HEK293 (cell line): ENCODE data around the gene ZNF236.

Experiments used
- CTCF ChIA-PET: fragments of 350-600 bp; formaldehyde crosslinking; extraction: SDS; loops from one replicate; lab custom pipeline; 2021; ENCODE audit warnings: antibody characterized with exemption; lab: Yijun Ruan, JAX
- POLR2A ChIA-PET: fragments of 300-600 bp; formaldehyde crosslinking; extraction: SDS; loops from one replicate; lab custom pipeline; 2020; ENCODE audit warnings: antibody characterized with exemption, inconsistent platforms; lab: Yijun Ruan, JAX
- H3K27ac ChIP-seq: fragments of 200-500 bp; sonication (Bioruptor generic); 2 replicates; pipeline ENCODE4 v1.5.1; 2014; ENCODE audit warnings: low read depth, low read length, control low read depth, inconsistent platforms; ENCODE audit errors: extremely low read depth
- H3K36me3 ChIP-seq, 2 experiments: fragments of 200-500 bp in 1 of 2; sonication (Bioruptor generic) in 1 of 2; 1 replicate in 1 of 2; 2 replicates in 1 of 2; pipeline ENCODE4 v1.5.1; 2014 to 2017; ENCODE audit warnings: inconsistent platforms in 2 of 2, low read length in 2 of 2; ENCODE audit not compliant: control insufficient read depth in 2 of 2, insufficient read depth in 1 of 2
- H3K4me1 ChIP-seq: fragments of 200-500 bp; sonication (Bioruptor generic); 2 replicates; pipeline ENCODE4 v1.5.1; 2014; ENCODE audit warnings: mild to moderate bottlenecking, low read length, inconsistent platforms; ENCODE audit not compliant: control insufficient read depth, insufficient read depth
- H3K4me3 ChIP-seq: 2 replicates; pipeline ENCODE4 v1.5.1; 2011; ENCODE audit warnings: low read depth, mild to moderate bottlenecking, control low read depth, low read length, moderate library complexity
- H3K9me3 ChIP-seq: fragments of 200-500 bp; sonication (Bioruptor generic); 2 replicates; pipeline ENCODE4 v1.5.1; 2014; ENCODE audit warnings: low read depth, low read length, inconsistent platforms; ENCODE audit not compliant: control insufficient read depth, insufficient read depth
- BCL11B ChIP-seq: fragments of 450-650 bp; formaldehyde crosslinking; IDR thresholded peaks from 2 replicates; pipeline ENCODE4 v1.5.1; 2016; ENCODE audit warnings: low read depth, missing biosample characterization, missing genetic modification characterization
- GLIS2 ChIP-seq: fragments of 450-650 bp; formaldehyde crosslinking; IDR thresholded peaks from 2 replicates; pipeline ENCODE4 v1.5.1; 2016; ENCODE audit warnings: missing biosample characterization, missing genetic modification characterization
- KLF10 ChIP-seq: fragments of 450-650 bp; IDR thresholded peaks from 2 replicates; pipeline ENCODE4 v1.5.1; 2018; ENCODE audit warnings: missing biosample characterization, mild to moderate bottlenecking, missing genetic modification characterization
- KLF8 ChIP-seq: fragments of 450-650 bp; formaldehyde crosslinking; IDR thresholded peaks from 2 replicates; pipeline ENCODE4 v1.5.1; 2016; ENCODE audit warnings: missing biosample characterization, missing genetic modification characterization
- RBAK ChIP-seq: fragments of 450-650 bp; formaldehyde crosslinking; IDR thresholded peaks from 2 replicates; pipeline ENCODE4 v1.5.1; 2016; ENCODE audit warnings: missing biosample characterization, missing genetic modification characterization
- ZBTB8A ChIP-seq: fragments of 450-650 bp; formaldehyde crosslinking; IDR thresholded peaks from 2 replicates; pipeline ENCODE4 v1.5.1; 2016; ENCODE audit warnings: missing biosample characterization, missing genetic modification characterization
- ZNF10 ChIP-seq: fragments of 450-650 bp; formaldehyde crosslinking; IDR thresholded peaks from 2 replicates; pipeline ENCODE4 v1.5.1; 2017; ENCODE audit warnings: missing biosample characterization, missing genetic modification characterization
- ZNF19 ChIP-seq: fragments of 450-650 bp; formaldehyde crosslinking; IDR thresholded peaks from 2 replicates; pipeline ENCODE4; 2016; ENCODE audit warnings: missing biosample characterization, missing genetic modification characterization, low read depth
- ZNF223 ChIP-seq: fragments of 450-650 bp; formaldehyde crosslinking; IDR thresholded peaks from 2 replicates; pipeline ENCODE4 v1.5.1; 2016; ENCODE audit warnings: missing biosample characterization, missing genetic modification characterization
- ZNF404 ChIP-seq: fragments of 450-650 bp; formaldehyde crosslinking; IDR thresholded peaks from 2 replicates; pipeline ENCODE4 v1.5.1; 2017; ENCODE audit warnings: missing biosample characterization, missing genetic modification characterization
- ZNF501 ChIP-seq: fragments of 450-650 bp; formaldehyde crosslinking; IDR thresholded peaks from 2 replicates; pipeline ENCODE4 v1.5.1; 2016; ENCODE audit warnings: missing biosample characterization, missing genetic modification characterization
- ZNF521 ChIP-seq: fragments of 450-650 bp; formaldehyde crosslinking; IDR thresholded peaks from 2 replicates; pipeline ENCODE4 v1.5.1; 2017; ENCODE audit warnings: missing biosample characterization, mild to moderate bottlenecking, missing genetic modification characterization
- ZNF544 ChIP-seq: fragments of 450-650 bp; formaldehyde crosslinking; IDR thresholded peaks from 2 replicates; pipeline ENCODE4 v1.5.0; 2017; ENCODE audit warnings: missing biosample characterization, missing genetic modification characterization
- ZNF561 ChIP-seq: fragments of 450-650 bp; IDR thresholded peaks from 2 replicates; pipeline ENCODE4 v1.5.1; 2018; ENCODE audit warnings: missing biosample characterization, missing genetic modification characterization, borderline replicate concordance
- ZNF785 ChIP-seq: fragments of 450-650 bp; formaldehyde crosslinking; IDR thresholded peaks from 2 replicates; pipeline ENCODE4 v1.5.1; 2016; ENCODE audit warnings: missing biosample characterization, missing genetic modification characterization
- ZNF837 ChIP-seq: fragments of 450-650 bp; formaldehyde crosslinking; IDR thresholded peaks from 2 replicates; pipeline ENCODE4 v1.5.1; 2016; ENCODE audit warnings: missing biosample characterization, missing genetic modification characterization
- ZSCAN23 ChIP-seq: fragments of 450-650 bp; formaldehyde crosslinking; IDR thresholded peaks from 2 replicates; pipeline ENCODE4 v1.5.1; 2016; ENCODE audit warnings: missing biosample characterization, missing genetic modification characterization
- TF ChIP-seq, protein P1 (sequence below): fragments of 450-650 bp; formaldehyde crosslinking; IDR thresholded peaks from 2 replicates; pipeline ENCODE4 v1.5.1; 2016; ENCODE audit warnings: missing biosample characterization, missing genetic modification characterization
- TF ChIP-seq, protein P2 (sequence below): fragments of 450-650 bp; formaldehyde crosslinking; IDR thresholded peaks from 2 replicates; pipeline ENCODE4 v1.5.1; 2016; ENCODE audit warnings: missing biosample characterization, missing genetic modification characterization, low read depth
- TF ChIP-seq, protein P3 (sequence below): fragments of 450-650 bp; formaldehyde crosslinking; IDR thresholded peaks from 2 replicates; pipeline ENCODE4 v1.5.1; 2016; ENCODE audit warnings: missing biosample characterization, missing genetic modification characterization
- TF ChIP-seq, protein P4 (sequence below): fragments of 450-650 bp; formaldehyde crosslinking; IDR thresholded peaks from 2 replicates; pipeline ENCODE4 v1.5.1; 2016; ENCODE audit warnings: missing biosample characterization, missing genetic modification characterization
- TF ChIP-seq, protein P5 (sequence below): IDR thresholded peaks from 2 replicates; pipeline ENCODE4 v1.6.1; 2011; ENCODE audit warnings: mild to moderate bottlenecking, low read depth, low read length, borderline replicate concordance

ZNF236 gene

DNA sequence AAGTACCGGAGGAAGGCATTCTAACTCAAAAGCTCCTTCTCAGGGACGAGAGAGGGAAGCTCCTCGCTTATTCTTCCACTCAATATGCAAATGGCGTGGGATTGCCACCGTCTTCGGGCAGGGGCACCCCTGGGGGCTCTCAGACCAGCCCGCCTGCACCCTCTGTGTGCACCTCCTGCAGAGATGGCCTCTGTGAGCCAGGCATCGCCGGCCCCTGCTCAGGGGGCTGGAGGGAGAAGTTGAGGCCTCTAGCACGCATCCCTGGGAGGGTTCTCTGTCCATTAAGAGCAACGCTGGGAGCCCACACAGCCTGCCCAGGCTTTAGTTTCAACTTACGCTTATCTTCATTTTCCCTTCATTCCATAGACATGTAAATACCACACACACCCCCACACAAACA is 184.9 kb downstream of the ZNF236 start (continued):
- TF ChIP-seq ZNF544 (tag by site-specific recombination) (no peak), ZBTB8A (no peak)
- TF ChIP-seq, protein P1, sequence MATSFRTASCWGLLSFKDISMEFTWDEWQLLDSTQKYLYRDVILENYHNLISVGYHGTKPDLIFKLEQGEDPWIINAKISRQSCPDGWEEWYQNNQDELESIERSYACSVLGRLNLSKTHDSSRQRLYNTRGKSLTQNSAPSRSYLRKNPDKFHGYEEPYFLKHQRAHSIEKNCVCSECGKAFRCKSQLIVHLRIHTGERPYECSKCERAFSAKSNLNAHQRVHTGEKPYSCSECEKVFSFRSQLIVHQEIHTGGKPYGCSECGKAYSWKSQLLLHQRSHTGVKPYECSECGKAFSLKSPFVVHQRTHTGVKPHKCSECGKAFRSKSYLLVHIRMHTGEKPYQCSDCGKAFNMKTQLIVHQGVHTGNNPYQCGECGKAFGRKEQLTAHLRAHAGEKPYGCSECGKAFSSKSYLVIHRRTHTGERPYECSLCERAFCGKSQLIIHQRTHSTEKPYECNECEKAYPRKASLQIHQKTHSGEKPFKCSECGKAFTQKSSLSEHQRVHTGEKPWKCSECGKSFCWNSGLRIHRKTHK (tag by site-specific recombination): no peak

DNA sequence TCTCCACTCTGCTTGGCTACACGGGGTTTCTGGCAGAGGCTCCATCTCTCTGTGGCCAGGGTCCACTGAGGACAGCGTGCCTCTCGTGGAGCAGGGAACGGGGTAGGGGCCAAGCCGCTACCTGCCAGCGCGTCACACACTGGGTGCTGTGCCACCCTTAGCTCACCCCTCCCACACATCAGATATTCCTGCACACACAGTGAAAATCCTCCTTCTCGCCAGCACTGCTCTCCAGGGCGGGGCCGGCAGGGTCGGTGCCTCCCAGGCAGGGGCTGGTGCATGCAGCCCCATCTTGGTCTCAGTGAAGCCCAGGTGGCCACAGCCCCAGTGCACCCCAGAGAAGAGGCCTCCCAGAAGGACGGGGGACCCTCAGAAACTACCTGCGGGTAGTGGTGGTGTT is 185.6 kb downstream of the ZNF236 start:
- Histone ChIP-seq H3K36me3 (no peaks in the 10 kb centered on the region), H3K4me3 (no peak overlapping the region), H3K27ac (no peak overlapping the region), H3K4me1 (no peaks in the 10 kb centered on the region), H3K9me3 (no peaks in the 10 kb centered on the region)
- ChIA-PET POLR2A (no interaction called here), CTCF (interaction anchor here (1.0 kb wide), 1 partner anchor 47 kb away, joined by 3 read pairs; no protein-coding TSS in a partner anchor)
- TF ChIP-seq ZNF19 (tag by site-specific recombination): no peak
- TF ChIP-seq RBAK: no peak
- TF ChIP-seq, protein P2, sequence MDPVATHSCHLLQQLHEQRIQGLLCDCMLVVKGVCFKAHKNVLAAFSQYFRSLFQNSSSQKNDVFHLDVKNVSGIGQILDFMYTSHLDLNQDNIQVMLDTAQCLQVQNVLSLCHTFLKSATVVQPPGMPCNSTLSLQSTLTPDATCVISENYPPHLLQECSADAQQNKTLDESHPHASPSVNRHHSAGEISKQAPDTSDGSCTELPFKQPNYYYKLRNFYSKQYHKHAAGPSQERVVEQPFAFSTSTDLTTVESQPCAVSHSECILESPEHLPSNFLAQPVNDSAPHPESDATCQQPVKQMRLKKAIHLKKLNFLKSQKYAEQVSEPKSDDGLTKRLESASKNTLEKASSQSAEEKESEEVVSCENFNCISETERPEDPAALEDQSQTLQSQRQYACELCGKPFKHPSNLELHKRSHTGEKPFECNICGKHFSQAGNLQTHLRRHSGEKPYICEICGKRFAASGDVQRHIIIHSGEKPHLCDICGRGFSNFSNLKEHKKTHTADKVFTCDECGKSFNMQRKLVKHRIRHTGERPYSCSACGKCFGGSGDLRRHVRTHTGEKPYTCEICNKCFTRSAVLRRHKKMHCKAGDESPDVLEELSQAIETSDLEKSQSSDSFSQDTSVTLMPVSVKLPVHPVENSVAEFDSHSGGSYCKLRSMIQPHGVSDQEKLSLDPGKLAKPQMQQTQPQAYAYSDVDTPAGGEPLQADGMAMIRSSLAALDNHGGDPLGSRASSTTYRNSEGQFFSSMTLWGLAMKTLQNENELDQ (tag by site-specific recombination): no peak
- no peak for TF ChIP-seq ZNF501 (tag by site-specific recombination)
- no peak for TF ChIP-seq ZNF521 (tag by site-specific recombination)
- no peak for TF ChIP-seq KLF8 (tag by site-specific recombination)

DNA sequence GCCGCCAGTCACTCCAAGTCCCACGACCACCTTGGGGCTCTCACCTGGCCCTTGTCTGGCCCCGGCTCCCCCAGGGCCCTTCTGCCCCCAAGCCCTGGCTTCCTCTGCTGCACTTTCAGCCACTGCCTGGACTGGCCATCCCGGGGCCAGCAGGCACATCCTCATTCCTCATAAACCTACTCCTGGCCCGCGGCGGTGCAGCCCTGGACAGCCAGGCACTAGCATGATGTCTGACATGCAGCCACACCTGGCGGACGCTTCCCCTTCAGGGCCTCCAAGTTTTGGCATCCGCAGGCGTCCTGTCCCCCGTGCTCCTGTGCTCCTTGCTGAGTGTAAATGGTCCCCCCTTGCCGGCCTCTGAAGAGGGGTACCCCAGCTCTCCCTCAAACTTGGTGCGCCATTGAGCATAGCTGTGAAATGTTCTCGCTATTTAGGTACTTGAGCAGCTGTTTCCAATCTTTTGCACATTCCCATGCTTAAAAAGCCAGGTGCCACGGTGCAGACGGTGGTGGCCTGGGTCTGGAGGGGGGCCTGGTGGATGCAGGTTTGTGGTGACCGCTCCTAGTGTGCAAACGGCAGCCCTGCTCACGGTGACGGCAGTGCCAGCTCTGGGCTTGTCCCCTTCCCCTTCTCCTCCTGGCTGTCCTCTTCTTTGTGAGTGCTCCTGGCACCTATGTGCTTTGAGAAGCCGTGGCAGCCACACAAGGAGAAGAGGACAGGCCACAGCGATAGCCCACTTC is 186.4 kb downstream of the ZNF236 start:
- Histone ChIP-seq H3K4me1 (no peaks in the 10 kb centered on the region), H3K36me3 (no peaks in the 10 kb centered on the region), H3K4me3 (no peak overlapping the region), H3K27ac (no peak overlapping the region), H3K9me3 (no peaks in the 10 kb centered on the region)
- ChIA-PET CTCF (interaction anchor here (0.6 to 1.2 kb wide), 3 partner anchors 8 to 176 kb away, joined by 3 to 6 read pairs (median 3); no protein-coding TSS in a partner anchor), POLR2A (no interaction called here)
- TF ChIP-seq ZNF10 (no peak), ZNF404 (no peak), ZNF785 (tag by site-specific recombination) (no peak), ZSCAN23 (no peak), BCL11B (tag by site-specific recombination) (no peak), ZNF223 (tag by site-specific recombination) (no peak), GLIS2 (no peak), ZNF837 (tag by site-specific recombination) (no peak), KLF10 (tag by site-specific recombination) (no peak), ZNF561 (tag by site-specific recombination) (no peak)
- TF ChIP-seq, protein P3, sequence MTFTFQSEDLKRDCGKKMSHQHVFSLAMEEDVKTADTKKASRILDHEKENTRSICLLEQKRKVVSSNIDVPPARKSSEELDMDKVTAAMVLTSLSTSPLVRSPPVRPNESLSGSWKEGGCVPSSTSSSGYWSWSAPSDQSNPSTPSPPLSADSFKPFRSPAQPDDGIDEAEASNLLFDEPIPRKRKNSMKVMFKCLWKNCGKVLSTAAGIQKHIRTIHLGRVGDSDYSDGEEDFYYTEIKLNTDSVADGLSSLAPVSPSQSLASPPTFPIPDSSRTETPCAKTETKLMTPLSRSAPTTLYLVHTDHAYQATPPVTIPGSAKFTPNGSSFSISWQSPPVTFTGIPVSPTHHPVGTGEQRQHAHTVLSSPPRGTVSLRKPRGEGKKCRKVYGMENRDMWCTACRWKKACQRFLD: no peak
- TF ChIP-seq, protein P4, sequence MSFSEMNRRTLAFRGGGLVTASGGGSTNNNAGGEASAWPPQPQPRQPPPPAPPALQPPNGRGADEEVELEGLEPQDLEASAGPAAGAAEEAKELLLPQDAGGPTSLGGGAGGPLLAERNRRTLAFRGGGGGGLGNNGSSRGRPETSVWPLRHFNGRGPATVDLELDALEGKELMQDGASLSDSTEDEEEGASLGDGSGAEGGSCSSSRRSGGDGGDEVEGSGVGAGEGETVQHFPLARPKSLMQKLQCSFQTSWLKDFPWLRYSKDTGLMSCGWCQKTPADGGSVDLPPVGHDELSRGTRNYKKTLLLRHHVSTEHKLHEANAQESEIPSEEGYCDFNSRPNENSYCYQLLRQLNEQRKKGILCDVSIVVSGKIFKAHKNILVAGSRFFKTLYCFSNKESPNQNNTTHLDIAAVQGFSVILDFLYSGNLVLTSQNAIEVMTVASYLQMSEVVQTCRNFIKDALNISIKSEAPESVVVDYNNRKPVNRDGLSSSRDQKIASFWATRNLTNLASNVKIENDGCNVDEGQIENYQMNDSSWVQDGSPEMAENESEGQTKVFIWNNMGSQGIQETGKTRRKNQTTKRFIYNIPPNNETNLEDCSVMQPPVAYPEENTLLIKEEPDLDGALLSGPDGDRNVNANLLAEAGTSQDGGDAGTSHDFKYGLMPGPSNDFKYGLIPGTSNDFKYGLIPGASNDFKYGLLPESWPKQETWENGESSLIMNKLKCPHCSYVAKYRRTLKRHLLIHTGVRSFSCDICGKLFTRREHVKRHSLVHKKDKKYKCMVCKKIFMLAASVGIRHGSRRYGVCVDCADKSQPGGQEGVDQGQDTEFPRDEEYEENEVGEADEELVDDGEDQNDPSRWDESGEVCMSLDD: no peak
- TF ChIP-seq, protein P5, sequence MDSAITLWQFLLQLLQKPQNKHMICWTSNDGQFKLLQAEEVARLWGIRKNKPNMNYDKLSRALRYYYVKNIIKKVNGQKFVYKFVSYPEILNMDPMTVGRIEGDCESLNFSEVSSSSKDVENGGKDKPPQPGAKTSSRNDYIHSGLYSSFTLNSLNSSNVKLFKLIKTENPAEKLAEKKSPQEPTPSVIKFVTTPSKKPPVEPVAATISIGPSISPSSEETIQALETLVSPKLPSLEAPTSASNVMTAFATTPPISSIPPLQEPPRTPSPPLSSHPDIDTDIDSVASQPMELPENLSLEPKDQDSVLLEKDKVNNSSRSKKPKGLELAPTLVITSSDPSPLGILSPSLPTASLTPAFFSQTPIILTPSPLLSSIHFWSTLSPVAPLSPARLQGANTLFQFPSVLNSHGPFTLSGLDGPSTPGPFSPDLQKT: no peak
